ENCODE measurements around the gene CRACR2A. TPM values are rescaled to one million over a fixed set of nuclear protein-coding genes. Genes with fewer than 3 reads are reported as not detected.

Gene CRACR2A
- total and polyA plus RNA-seq, 9 of the 15 experiments (the other 6 are each of a cell fraction or from before 2014, with no cell fraction given), result 2.1 to 15.1 (median 10.4) TPM

- FAIRE-seq (no peak), DNase-seq (ENCODE audit: extremely low read depth in 1 of 4, low spot score in 3 of 4) (no peak), ATAC-seq (no peak)
- Histone ChIP-seq H2AFZ (ENCODE audit: low read depth, low read length) (no peak overlapping the region), H3K27ac (ENCODE audit: extremely low read depth, low read depth, low read length) (no peak overlapping the region), H3K4me1 (replicated peaks in 1 of 2; ENCODE audit: control insufficient read depth in 2 of 2, insufficient read depth in 2 of 2, low read length in 2 of 2) (no peaks in the 10 kb centered on the region), H3K9me1 (ENCODE audit: control insufficient read depth, insufficient read depth, low read length) (no peaks in the 10 kb centered on the region), H3K4me3 (no peak overlapping the region), H3K27me3 (ENCODE audit: control insufficient read depth in 2 of 2, insufficient read depth in 2 of 2, low read length in 2 of 2) (no peaks in the 10 kb centered on the region), H3K4me2 (ENCODE audit: insufficient read depth, low read length) (no peak overlapping the region), H3K79me2 (ENCODE audit: control insufficient read depth, insufficient read depth, low read length) (no peaks in the 10 kb centered on the region), H4K20me1 (replicated peaks; ENCODE audit: control insufficient read depth, insufficient read depth, low read length) (no peaks in the 10 kb centered on the region; the same call in 1 of the 2 replicates), H3K36me3 (ENCODE audit: control insufficient read depth, insufficient read depth, low read length) (no peaks in the 10 kb centered on the region), H3K9me3 (replicated peaks; ENCODE audit: control insufficient read depth, insufficient read depth, low read depth, low read length) (0 out of 2 replicates have a peak, but pooled peaks cover 1% of the 10 kb centered on the region), H3K9ac (ENCODE audit: insufficient read depth in 1 of 2, low read depth in 2 of 2, low read length in 2 of 2) (no peak overlapping the region)
- in situ Hi-C loops (cut with MboI), result no loop called here
- intact Hi-C loops (cut with micrococcal nuclease), result no loop called here
- WGBS (ENCODE audit: insufficient coverage, low coverage, missing lambda C conversion rate), result 82% methylated on average over 9 of the region's 16 CpGs
- TF ChIP-seq ZNF347 (CRISPR knock-in tag; IDR thresholded peaks at IDR 0.05; ENCODE audit: low read depth) (no peak), RFX1 (IDR thresholded peaks at IDR 0.05) (peak; percentile 53)
- CTCF ChIA-PET (ENCODE audit: low intra/inter-chr PET ratio), result no interaction called here
- no TSS peak for BruUV-seq (replicated peaks)
- POLR2A ChIA-PET, result no interaction called here
Observed at GRCh38 chr12:3614806-3615466, 138.0 kb downstream of the CRACR2A start.

GRCh38 chr12:3613641-3614395 is 139.1 kb downstream of the CRACR2A start:
- 80% methylated on average over 11 of the region's 13 CpGs for WGBS (ENCODE audit: insufficient coverage, low coverage, missing lambda C conversion rate)
- ATAC-seq (no peak), DNase-seq (ENCODE audit: extremely low read depth in 1 of 4, low spot score in 3 of 4) (no peak), FAIRE-seq (no peak)
- Histone ChIP-seq H2AFZ (ENCODE audit: low read depth, low read length) (no peak overlapping the region), H3K9me3 (replicated peaks; ENCODE audit: control insufficient read depth, insufficient read depth, low read depth, low read length) (0 out of 2 replicates have a peak, but pooled peaks cover 1% of the 10 kb centered on the region), H3K79me2 (ENCODE audit: control insufficient read depth, insufficient read depth, low read length) (no peaks in the 10 kb centered on the region), H3K27ac (ENCODE audit: extremely low read depth, low read depth, low read length) (no peak overlapping the region), H3K4me1 (replicated peaks in 1 of 2; ENCODE audit: control insufficient read depth in 2 of 2, insufficient read depth in 2 of 2, low read length in 2 of 2) (no peaks in the 10 kb centered on the region), H3K9ac (ENCODE audit: insufficient read depth in 1 of 2, low read depth in 2 of 2, low read length in 2 of 2) (no peak overlapping the region), H3K36me3 (ENCODE audit: control insufficient read depth, insufficient read depth, low read length) (no peaks in the 10 kb centered on the region), H3K9me1 (ENCODE audit: control insufficient read depth, insufficient read depth, low read length) (no peaks in the 10 kb centered on the region), H3K4me3 (no peak overlapping the region), H4K20me1 (replicated peaks; ENCODE audit: control insufficient read depth, insufficient read depth, low read length) (no peaks in the 10 kb centered on the region; the same call in 1 of the 2 replicates), H3K27me3 (ENCODE audit: control insufficient read depth in 2 of 2, insufficient read depth in 2 of 2, low read length in 2 of 2) (no peaks in the 10 kb centered on the region), H3K4me2 (ENCODE audit: insufficient read depth, low read length) (no peak overlapping the region)
- ChIA-PET POLR2A (no interaction called here), CTCF (ENCODE audit: low intra/inter-chr PET ratio) (no interaction called here)
- intact Hi-C loops (cut with micrococcal nuclease) (no loop called here), in situ Hi-C loops (cut with MboI) (no loop called here)
- no peak for TF ChIP-seq SNAPC5 (CRISPR knock-in tag; IDR thresholded peaks at IDR 0.05)
- no peak for TF ChIP-seq PHB (CRISPR knock-in tag; IDR thresholded peaks at IDR 0.05)
- no peak for TF ChIP-seq MAX (CRISPR knock-in tag; IDR thresholded peaks at IDR 0.05)
- TF ChIP-seq SMARCA5 (IDR thresholded peaks at IDR 0.05), result no peak
- no TSS peak for BruUV-seq (replicated peaks)

Measured in K562 (cell line).